ENCODE measurements around the gene ASH1L. TPM values are rescaled to one million over a fixed set of nuclear protein-coding genes. Genes with fewer than 3 reads are reported as not detected.

Gene ASH1L
- total and polyA plus RNA-seq, 9 of the 15 experiments (the other 6 are each of a cell fraction or from before 2014, with no cell fraction given): 2.0 to 23.3 (median 14.6) TPM

DNA sequence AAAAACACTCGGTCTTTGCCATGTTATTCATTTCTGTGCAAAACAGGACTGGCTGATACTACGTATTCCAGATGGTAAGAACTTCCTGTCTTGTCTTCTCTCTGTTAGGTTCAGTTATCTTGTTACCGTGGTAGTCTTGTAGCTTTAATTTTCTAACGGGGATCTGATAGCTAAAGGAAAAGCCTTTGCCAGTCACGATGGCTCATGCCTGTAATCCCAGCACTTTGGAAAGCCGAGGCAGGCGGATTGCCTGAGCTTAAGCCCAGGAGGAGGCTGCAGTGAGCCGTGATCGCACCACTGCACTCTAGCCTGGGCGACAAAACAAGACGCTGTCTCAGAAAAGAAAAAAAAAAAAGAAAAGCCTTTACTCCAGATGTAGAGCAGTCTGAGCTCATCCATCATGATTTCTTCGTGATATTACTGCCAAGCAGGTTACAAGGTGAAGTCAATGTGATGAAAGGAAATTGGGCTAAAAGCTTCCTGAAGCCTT, 36.3 kb upstream of the ASH1L start (continued):
- TF ChIP-seq, protein P1, sequence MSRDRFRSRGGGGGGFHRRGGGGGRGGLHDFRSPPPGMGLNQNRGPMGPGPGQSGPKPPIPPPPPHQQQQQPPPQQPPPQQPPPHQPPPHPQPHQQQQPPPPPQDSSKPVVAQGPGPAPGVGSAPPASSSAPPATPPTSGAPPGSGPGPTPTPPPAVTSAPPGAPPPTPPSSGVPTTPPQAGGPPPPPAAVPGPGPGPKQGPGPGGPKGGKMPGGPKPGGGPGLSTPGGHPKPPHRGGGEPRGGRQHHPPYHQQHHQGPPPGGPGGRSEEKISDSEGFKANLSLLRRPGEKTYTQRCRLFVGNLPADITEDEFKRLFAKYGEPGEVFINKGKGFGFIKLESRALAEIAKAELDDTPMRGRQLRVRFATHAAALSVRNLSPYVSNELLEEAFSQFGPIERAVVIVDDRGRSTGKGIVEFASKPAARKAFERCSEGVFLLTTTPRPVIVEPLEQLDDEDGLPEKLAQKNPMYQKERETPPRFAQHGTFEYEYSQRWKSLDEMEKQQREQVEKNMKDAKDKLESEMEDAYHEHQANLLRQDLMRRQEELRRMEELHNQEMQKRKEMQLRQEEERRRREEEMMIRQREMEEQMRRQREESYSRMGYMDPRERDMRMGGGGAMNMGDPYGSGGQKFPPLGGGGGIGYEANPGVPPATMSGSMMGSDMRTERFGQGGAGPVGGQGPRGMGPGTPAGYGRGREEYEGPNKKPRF (IDR thresholded peaks at IDR 0.05; ENCODE audit: low read depth, low read length): no peak
- TF ChIP-seq XRCC5 (IDR thresholded peaks at IDR 0.05; ENCODE audit: low read depth, low read length) (no peak), SMAD1 (IDR thresholded peaks at IDR 0.05; ENCODE audit: low read depth, low read length, partially characterized antibody) (no peak), CXXC5 (CRISPR knock-in tag; IDR thresholded peaks at IDR 0.05) (no peak), ZC3H8 (IDR thresholded peaks at IDR 0.05) (no peak), ZNF785 (CRISPR knock-in tag; IDR thresholded peaks at IDR 0.05) (no peak), FOXK1 (CRISPR knock-in tag; IDR thresholded peaks at IDR 0.05; ENCODE audit: borderline replicate concordance) (no peak), NR3C1 (CRISPR knock-in tag; IDR thresholded peaks at IDR 0.05) (no peak)
- TF ChIP-seq, protein P2, sequence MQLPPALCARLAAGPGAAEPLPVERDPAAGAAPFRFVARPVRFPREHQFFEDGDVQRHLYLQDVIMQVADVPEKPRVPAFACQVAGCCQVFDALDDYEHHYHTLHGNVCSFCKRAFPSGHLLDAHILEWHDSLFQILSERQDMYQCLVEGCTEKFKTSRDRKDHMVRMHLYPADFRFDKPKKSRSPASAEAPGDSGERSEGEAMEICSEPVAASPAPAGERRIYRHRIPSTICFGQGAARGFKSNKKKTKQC (CRISPR knock-in tag; IDR thresholded peaks at IDR 0.05): no peak
- TF ChIP-seq, protein P3, sequence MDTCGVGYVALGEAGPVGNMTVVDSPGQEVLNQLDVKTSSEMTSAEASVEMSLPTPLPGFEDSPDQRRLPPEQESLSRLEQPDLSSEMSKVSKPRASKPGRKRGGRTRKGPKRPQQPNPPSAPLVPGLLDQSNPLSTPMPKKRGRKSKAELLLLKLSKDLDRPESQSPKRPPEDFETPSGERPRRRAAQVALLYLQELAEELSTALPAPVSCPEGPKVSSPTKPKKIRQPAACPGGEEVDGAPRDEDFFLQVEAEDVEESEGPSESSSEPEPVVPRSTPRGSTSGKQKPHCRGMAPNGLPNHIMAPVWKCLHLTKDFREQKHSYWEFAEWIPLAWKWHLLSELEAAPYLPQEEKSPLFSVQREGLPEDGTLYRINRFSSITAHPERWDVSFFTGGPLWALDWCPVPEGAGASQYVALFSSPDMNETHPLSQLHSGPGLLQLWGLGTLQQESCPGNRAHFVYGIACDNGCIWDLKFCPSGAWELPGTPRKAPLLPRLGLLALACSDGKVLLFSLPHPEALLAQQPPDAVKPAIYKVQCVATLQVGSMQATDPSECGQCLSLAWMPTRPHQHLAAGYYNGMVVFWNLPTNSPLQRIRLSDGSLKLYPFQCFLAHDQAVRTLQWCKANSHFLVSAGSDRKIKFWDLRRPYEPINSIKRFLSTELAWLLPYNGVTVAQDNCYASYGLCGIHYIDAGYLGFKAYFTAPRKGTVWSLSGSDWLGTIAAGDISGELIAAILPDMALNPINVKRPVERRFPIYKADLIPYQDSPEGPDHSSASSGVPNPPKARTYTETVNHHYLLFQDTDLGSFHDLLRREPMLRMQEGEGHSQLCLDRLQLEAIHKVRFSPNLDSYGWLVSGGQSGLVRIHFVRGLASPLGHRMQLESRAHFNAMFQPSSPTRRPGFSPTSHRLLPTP (IDR thresholded peaks at IDR 0.05; ENCODE audit: borderline replicate concordance, extremely low read depth, insufficient read length): no peak
